Measurements from ENCODE around the gene DCLRE1B. TPM values are rescaled to one million over a fixed set of nuclear protein-coding genes. Genes with fewer than 3 reads are reported as not detected.

Gene DCLRE1B
- total RNA-seq, 3 donors from 2014 or later (not counting 1 experiment from before 2014, with no cell fraction given), result 5.5 to 6.8 (median 5.9) TPM

- Histone ChIP-seq H3K27me3 (ENCODE audit: control insufficient read depth, insufficient read depth, low read length) (no peaks in the 10 kb centered on the region), H3K9me3 (ENCODE audit: control insufficient read depth, insufficient read depth, low read length) (no peaks in the 10 kb centered on the region), H3K36me3 (ENCODE audit: control insufficient read depth, insufficient read depth, low read length) (peaks cover 16% of the 10 kb centered on the region), H3K27ac (ENCODE audit: low read length) (no peak overlapping the region), H3K4me1 (ENCODE audit: control insufficient read depth, insufficient read depth, low read length) (peaks cover 17% of the 10 kb centered on the region), H3K4me3 (ENCODE audit: low read length) (no peak overlapping the region)
- peak overlapping the region; percentile 82 to 85 for H3K27ac Mint-ChIP-seq
- no peaks in the 10 kb centered on the region for H3K27me3 Mint-ChIP-seq (ENCODE audit: low read depth in 2 of 2)
- DNase-seq (peak in 1 of 2 donors; percentile 64), ATAC-seq (no peak)
- H3K36me3 Mint-ChIP-seq, result peaks cover 18% of the 10 kb centered on the region
- H3K4me3 Mint-ChIP-seq, result peak overlapping the region; percentile 65
- TF ChIP-seq, protein P1, sequence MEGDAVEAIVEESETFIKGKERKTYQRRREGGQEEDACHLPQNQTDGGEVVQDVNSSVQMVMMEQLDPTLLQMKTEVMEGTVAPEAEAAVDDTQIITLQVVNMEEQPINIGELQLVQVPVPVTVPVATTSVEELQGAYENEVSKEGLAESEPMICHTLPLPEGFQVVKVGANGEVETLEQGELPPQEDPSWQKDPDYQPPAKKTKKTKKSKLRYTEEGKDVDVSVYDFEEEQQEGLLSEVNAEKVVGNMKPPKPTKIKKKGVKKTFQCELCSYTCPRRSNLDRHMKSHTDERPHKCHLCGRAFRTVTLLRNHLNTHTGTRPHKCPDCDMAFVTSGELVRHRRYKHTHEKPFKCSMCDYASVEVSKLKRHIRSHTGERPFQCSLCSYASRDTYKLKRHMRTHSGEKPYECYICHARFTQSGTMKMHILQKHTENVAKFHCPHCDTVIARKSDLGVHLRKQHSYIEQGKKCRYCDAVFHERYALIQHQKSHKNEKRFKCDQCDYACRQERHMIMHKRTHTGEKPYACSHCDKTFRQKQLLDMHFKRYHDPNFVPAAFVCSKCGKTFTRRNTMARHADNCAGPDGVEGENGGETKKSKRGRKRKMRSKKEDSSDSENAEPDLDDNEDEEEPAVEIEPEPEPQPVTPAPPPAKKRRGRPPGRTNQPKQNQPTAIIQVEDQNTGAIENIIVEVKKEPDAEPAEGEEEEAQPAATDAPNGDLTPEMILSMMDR (IDR thresholded peaks at IDR 0.05), result peak; percentile 36
- peaks cover 62 to 70% of the 10 kb centered on the region in 2 donors for H3K4me1 Mint-ChIP-seq
- no peaks in the 10 kb centered on the region for H3K9me3 Mint-ChIP-seq
- intact Hi-C loops (cut with micrococcal nuclease), result no loop called here
- 92% methylated on average over 5 of the region's 5 CpGs for WGBS (ENCODE audit: insufficient coverage)
Measured at GRCh38 chr1:113949007-113949406, 43.9 kb downstream of the DCLRE1B start.

GRCh38 chr1:113950908-113951307 is 45.8 kb downstream of the DCLRE1B start:
- Histone ChIP-seq H3K4me1 (ENCODE audit: control insufficient read depth, insufficient read depth, low read length) (peaks cover 18% of the 10 kb centered on the region), H3K4me3 (ENCODE audit: low read length) (no peak overlapping the region), H3K9me3 (ENCODE audit: control insufficient read depth, insufficient read depth, low read length) (no peaks in the 10 kb centered on the region), H3K27me3 (ENCODE audit: control insufficient read depth, insufficient read depth, low read length) (no peaks in the 10 kb centered on the region), H3K27ac (ENCODE audit: low read length) (no peak overlapping the region), H3K36me3 (ENCODE audit: control insufficient read depth, insufficient read depth, low read length) (peaks cover 27% of the 10 kb centered on the region)
- WGBS (ENCODE audit: insufficient coverage), result no CpG with 5 or more reads among the region's 1 CpG
- intact Hi-C loops (cut with micrococcal nuclease), result no loop called here
- peak overlapping the region; percentile 4 for H3K4me3 Mint-ChIP-seq
- TF ChIP-seq, protein P1 (IDR thresholded peaks at IDR 0.05), result no peak
- no peaks in the 10 kb centered on the region for H3K9me3 Mint-ChIP-seq
- ATAC-seq, result no peak
- peak overlapping the region in 1 of 2 donors; percentile 85 for H3K27ac Mint-ChIP-seq
- H3K36me3 Mint-ChIP-seq, result peaks cover 20% of the 10 kb centered on the region
- no peak for DNase-seq
- peaks cover 61 to 70% of the 10 kb centered on the region in 2 donors for H3K4me1 Mint-ChIP-seq
- no peaks in the 10 kb centered on the region for H3K27me3 Mint-ChIP-seq (ENCODE audit: low read depth in 2 of 2)

GRCh38 chr1:113951719-113952118 is 46.6 kb downstream of the DCLRE1B start:
- Histone ChIP-seq H3K9me3 (ENCODE audit: control insufficient read depth, insufficient read depth, low read length) (no peaks in the 10 kb centered on the region), H3K27me3 (ENCODE audit: control insufficient read depth, insufficient read depth, low read length) (no peaks in the 10 kb centered on the region), H3K27ac (ENCODE audit: low read length) (no peak overlapping the region), H3K4me1 (ENCODE audit: control insufficient read depth, insufficient read depth, low read length) (peaks cover 18% of the 10 kb centered on the region), H3K36me3 (ENCODE audit: control insufficient read depth, insufficient read depth, low read length) (peaks cover 32% of the 10 kb centered on the region), H3K4me3 (ENCODE audit: low read length) (no peak overlapping the region)
- H3K4me3 Mint-ChIP-seq, result no peak overlapping the region
- peak overlapping the region in 1 of 2 donors; percentile 43 for H3K27ac Mint-ChIP-seq
- no peaks in the 10 kb centered on the region for H3K9me3 Mint-ChIP-seq
- no peaks in the 10 kb centered on the region for H3K27me3 Mint-ChIP-seq (ENCODE audit: low read depth in 2 of 2)
- no peak for ATAC-seq
- H3K36me3 Mint-ChIP-seq, result peaks cover 23% of the 10 kb centered on the region
- no CpG with 5 or more reads among the region's 2 CpGs for WGBS (ENCODE audit: insufficient coverage)
- no peak for DNase-seq
- TF ChIP-seq, protein P1 (IDR thresholded peaks at IDR 0.05), result no peak
- intact Hi-C loops (cut with micrococcal nuclease), result no loop called here
- H3K4me1 Mint-ChIP-seq, result peaks cover 53 to 66% of the 10 kb centered on the region in 2 donors

DNA sequence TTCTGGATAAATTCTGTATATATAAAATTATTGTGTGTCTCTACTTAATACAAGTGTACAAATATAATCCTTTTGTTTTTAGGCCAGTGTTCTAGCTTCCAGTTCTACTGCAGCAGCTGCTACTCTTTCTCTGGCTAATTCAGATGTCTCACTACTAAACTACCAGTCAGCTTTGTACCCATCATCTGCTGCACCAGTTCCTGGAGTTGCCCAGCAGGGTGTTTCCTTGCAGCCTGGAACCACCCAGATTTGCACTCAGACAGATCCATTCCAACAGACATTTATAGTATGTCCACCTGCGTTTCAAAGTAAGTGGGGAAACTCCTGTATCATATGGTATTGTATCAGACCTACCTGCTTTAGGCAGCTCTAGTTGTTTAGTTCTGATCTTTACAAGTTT is 52.9 kb downstream of the DCLRE1B start:
- ATAC-seq (no peak), DNase-seq (no peak)
- no peak overlapping the region for H3K27ac ChIP-seq (ENCODE audit: low read length)
- H3K4me1 Mint-ChIP-seq, result peaks cover 22 to 33% of the 10 kb centered on the region in 2 donors
- intact Hi-C loops (cut with micrococcal nuclease), result no loop called here
- H3K27ac Mint-ChIP-seq, result peak overlapping the region in 1 of 2 donors; percentile 53
- H3K36me3 ChIP-seq (ENCODE audit: control insufficient read depth, insufficient read depth, low read length), result peaks cover 81% of the 10 kb centered on the region
- no peaks in the 10 kb centered on the region for H3K9me3 ChIP-seq (ENCODE audit: control insufficient read depth, insufficient read depth, low read length)
- H3K27me3 Mint-ChIP-seq (ENCODE audit: low read depth in 2 of 2), result no peaks in the 10 kb centered on the region
- H3K4me1 ChIP-seq (ENCODE audit: control insufficient read depth, insufficient read depth, low read length), result peaks cover 3% of the 10 kb centered on the region
- H3K9me3 Mint-ChIP-seq, result no peaks in the 10 kb centered on the region
- whole genome bisulfite sequencing (ENCODE audit: insufficient coverage), result no CpG with 5 or more reads among the region's 1 CpG
- TF ChIP-seq, protein P1 (IDR thresholded peaks at IDR 0.05), result no peak
- no peaks in the 10 kb centered on the region for H3K27me3 ChIP-seq (ENCODE audit: control insufficient read depth, insufficient read depth, low read length)
- peaks cover 50% of the 10 kb centered on the region for H3K36me3 Mint-ChIP-seq
- no peak overlapping the region for H3K4me3 ChIP-seq (ENCODE audit: low read length)
- no peak overlapping the region for H3K4me3 Mint-ChIP-seq
